ENCODE measurements around the gene EEF2K. TPM values are rescaled to one million over a fixed set of nuclear protein-coding genes. Genes with fewer than 3 reads are reported as not detected.

The EEF2K gene
- total RNA-seq, 2 donors from 2014 or later: 9.8 to 15.8 TPM

DNA sequence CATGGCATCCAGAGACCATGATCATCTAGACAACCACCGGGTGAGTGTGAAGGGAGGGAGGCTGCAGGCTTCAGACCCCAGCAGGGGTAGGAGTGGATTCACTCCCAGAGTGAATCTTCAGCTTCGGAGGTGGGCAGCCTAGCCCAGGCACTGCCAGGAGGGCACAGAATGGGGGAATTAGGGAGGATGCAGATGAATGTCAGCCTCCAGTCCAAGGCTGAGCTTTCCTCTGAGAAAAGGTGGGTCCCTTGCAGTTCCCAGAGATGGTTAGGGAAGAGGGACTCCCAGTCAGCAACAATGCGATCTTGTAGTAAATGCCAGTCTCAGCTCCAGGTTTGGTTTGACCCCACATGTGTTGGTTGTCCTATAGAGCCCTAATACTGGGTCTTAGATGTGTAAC lies 54.4 kb downstream of the EEF2K start:
- no peak for DNase-seq

GRCh38 chr16:22262460-22262859 lies 56.4 kb downstream of the EEF2K start:
- Histone ChIP-seq H3K27ac (ENCODE audit: low read depth, low read length) (no peak overlapping the region), H3K27me3 (ENCODE audit: control insufficient read depth, insufficient read depth, low read length, poor library complexity, severe bottlenecking) (no peaks in the 10 kb centered on the region), H3K36me3 (ENCODE audit: control insufficient read depth, insufficient read depth, low read length) (peaks cover 8% of the 10 kb centered on the region), H3K4me3 (ENCODE audit: low read length) (no peak overlapping the region), H3K9me3 (ENCODE audit: control insufficient read depth, low read length) (no peaks in the 10 kb centered on the region), H3K4me1 (ENCODE audit: control insufficient read depth, insufficient read depth, low read length) (no peaks in the 10 kb centered on the region), H3K9ac (ENCODE audit: extremely low read depth, low read length, poor library complexity, severe bottlenecking) (no peak overlapping the region)
- peaks cover 34% of the 10 kb centered on the region for H3K36me3 Mint-ChIP-seq (ENCODE audit: low read depth)
- H3K27ac Mint-ChIP-seq: no peak overlapping the region
- H3K4me1 Mint-ChIP-seq: no peaks in the 10 kb centered on the region
- H3K4me3 Mint-ChIP-seq: no peak overlapping the region
- WGBS, 2 experiments (ENCODE audit: insufficient coverage in 1 of 2, insufficient read length in 1 of 2): 86 to 97% methylated on average over 3 to 4 of the region's 4 CpGs
- TF ChIP-seq, protein P1, sequence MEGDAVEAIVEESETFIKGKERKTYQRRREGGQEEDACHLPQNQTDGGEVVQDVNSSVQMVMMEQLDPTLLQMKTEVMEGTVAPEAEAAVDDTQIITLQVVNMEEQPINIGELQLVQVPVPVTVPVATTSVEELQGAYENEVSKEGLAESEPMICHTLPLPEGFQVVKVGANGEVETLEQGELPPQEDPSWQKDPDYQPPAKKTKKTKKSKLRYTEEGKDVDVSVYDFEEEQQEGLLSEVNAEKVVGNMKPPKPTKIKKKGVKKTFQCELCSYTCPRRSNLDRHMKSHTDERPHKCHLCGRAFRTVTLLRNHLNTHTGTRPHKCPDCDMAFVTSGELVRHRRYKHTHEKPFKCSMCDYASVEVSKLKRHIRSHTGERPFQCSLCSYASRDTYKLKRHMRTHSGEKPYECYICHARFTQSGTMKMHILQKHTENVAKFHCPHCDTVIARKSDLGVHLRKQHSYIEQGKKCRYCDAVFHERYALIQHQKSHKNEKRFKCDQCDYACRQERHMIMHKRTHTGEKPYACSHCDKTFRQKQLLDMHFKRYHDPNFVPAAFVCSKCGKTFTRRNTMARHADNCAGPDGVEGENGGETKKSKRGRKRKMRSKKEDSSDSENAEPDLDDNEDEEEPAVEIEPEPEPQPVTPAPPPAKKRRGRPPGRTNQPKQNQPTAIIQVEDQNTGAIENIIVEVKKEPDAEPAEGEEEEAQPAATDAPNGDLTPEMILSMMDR (conservative IDR thresholded peaks at IDR 0.05): no peak
- DNase-seq: no peak
- no peaks in the 10 kb centered on the region for H3K27me3 Mint-ChIP-seq (ENCODE audit: insufficient read depth)
- H3K9me3 Mint-ChIP-seq: no peaks in the 10 kb centered on the region

More for the DNA sequence above, 54.4 kb downstream of the EEF2K start:
- Mint-ChIP-seq H3K27ac (no peak overlapping the region), H3K4me3 (no peak overlapping the region), H3K36me3 (ENCODE audit: low read depth) (peaks cover 36% of the 10 kb centered on the region), H3K27me3 (ENCODE audit: insufficient read depth) (no peaks in the 10 kb centered on the region), H3K4me1 (no peaks in the 10 kb centered on the region), H3K9me3 (peaks cover 1% of the 10 kb centered on the region)
- Histone ChIP-seq H3K9me3 (ENCODE audit: control insufficient read depth, low read length) (no peaks in the 10 kb centered on the region), H3K4me1 (ENCODE audit: control insufficient read depth, insufficient read depth, low read length) (no peaks in the 10 kb centered on the region), H3K9ac (ENCODE audit: extremely low read depth, low read length, poor library complexity, severe bottlenecking) (no peak overlapping the region), H3K27me3 (ENCODE audit: control insufficient read depth, insufficient read depth, low read length, poor library complexity, severe bottlenecking) (no peaks in the 10 kb centered on the region), H3K36me3 (ENCODE audit: control insufficient read depth, insufficient read depth, low read length) (peaks cover 8% of the 10 kb centered on the region), H3K4me3 (ENCODE audit: low read length) (no peak overlapping the region), H3K27ac (ENCODE audit: low read depth, low read length) (no peak overlapping the region)
- TF ChIP-seq, protein P1 (conservative IDR thresholded peaks at IDR 0.05): no peak
- WGBS, 2 experiments (ENCODE audit: insufficient coverage in 1 of 2, insufficient read length in 1 of 2): 89 to 94% methylated on average over 1 to 3 of the region's 3 CpGs

DNA sequence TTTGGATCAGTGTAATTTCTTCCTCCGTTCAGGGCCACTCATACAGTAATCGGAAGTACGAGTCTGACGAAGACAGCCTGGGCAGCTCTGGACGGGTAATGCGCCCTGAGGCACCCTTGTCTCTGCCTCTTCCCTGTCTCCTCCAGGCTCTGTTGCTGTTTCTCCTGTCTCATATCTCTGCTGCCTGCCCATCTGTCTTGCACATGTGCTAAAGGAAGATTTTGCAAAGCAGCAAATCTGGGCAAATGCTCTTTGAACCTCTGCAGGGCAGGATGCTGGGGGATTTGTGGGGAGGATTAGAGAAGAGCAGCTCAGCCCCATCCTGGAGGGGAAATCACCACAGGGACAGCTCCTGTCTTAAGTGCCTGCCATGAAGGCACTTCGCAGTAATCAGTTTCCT lies 58.7 kb downstream of the EEF2K start:
- no peak overlapping the region for H3K4me3 ChIP-seq (ENCODE audit: low read length)
- no peak overlapping the region for H3K9ac ChIP-seq (ENCODE audit: extremely low read depth, low read length, poor library complexity, severe bottlenecking)
- H3K9me3 ChIP-seq (ENCODE audit: control insufficient read depth, low read length): no peaks in the 10 kb centered on the region
- H3K27me3 ChIP-seq (ENCODE audit: control insufficient read depth, insufficient read depth, low read length, poor library complexity, severe bottlenecking): no peaks in the 10 kb centered on the region
- no peaks in the 10 kb centered on the region for H3K36me3 ChIP-seq (ENCODE audit: control insufficient read depth, insufficient read depth, low read length)
- 90 to 98% methylated on average over 7 of the region's 7 CpGs for WGBS, 2 experiments (ENCODE audit: insufficient coverage in 1 of 2, insufficient read length in 1 of 2)
- no peak overlapping the region for H3K27ac ChIP-seq (ENCODE audit: low read depth, low read length)
- TF ChIP-seq, protein P1 (conservative IDR thresholded peaks at IDR 0.05): no peak
- no peak for DNase-seq
- Mint-ChIP-seq H3K27me3 (ENCODE audit: insufficient read depth) (no peaks in the 10 kb centered on the region), H3K4me3 (no peak overlapping the region), H3K36me3 (ENCODE audit: low read depth) (peaks cover 25% of the 10 kb centered on the region), H3K4me1 (no peaks in the 10 kb centered on the region), H3K9me3 (no peaks in the 10 kb centered on the region), H3K27ac (no peak overlapping the region)
- no peaks in the 10 kb centered on the region for H3K4me1 ChIP-seq (ENCODE audit: control insufficient read depth, insufficient read depth, low read length)

Measured in endodermal cell (in vitro differentiated cells).